Smooth muscle cell (in vitro differentiated cells): Measurements from ENCODE around the gene P4HTM. TPM values are rescaled to one million over a fixed set of nuclear protein-coding genes. Genes with fewer than 3 reads are reported as not detected.

Experiments used
- DNase-seq: peaks from one replicate; lab custom pipeline; 2025; ENCODE audit not compliant: unreplicated experiment; lab: John Stamatoyannopoulos, UW
- H2AFZ ChIP-seq: fragments of 200-600 bp; sonication (generic); 2 replicates; pipeline ENCODE4 v1.6.0; 2016; ENCODE audit warnings: antibody characterized with exemption, low read depth, mild to moderate bottlenecking
- H3F3A ChIP-seq: fragments of 200-600 bp; sonication (generic); 2 replicates; pipeline ENCODE4 v1.6.0; 2017; ENCODE audit warnings: antibody characterized with exemption, low read depth
- H3K27ac ChIP-seq: fragments of 200-600 bp; sonication (generic); 2 replicates; pipeline ENCODE4 v1.5.1; 2016; ENCODE audit warnings: low read depth, mild to moderate bottlenecking
- H3K27me3 ChIP-seq: fragments of 200-600 bp; sonication (generic); 2 replicates; pipeline ENCODE4 v1.6.1; 2016; ENCODE audit warnings: low read depth, mild to moderate bottlenecking
- H3K36me3 ChIP-seq: fragments of 200-600 bp; sonication (generic); 2 replicates; pipeline ENCODE4 v1.5.1; 2016; ENCODE audit warnings: low read depth
- H3K4me1 ChIP-seq: fragments of 200-600 bp; sonication (generic); 2 replicates; pipeline ENCODE4 v1.5.1; 2016; ENCODE audit warnings: low read depth
- H3K4me2 ChIP-seq: fragments of 200-600 bp; sonication (generic); 2 replicates; pipeline ENCODE4 v1.6.0; 2016; ENCODE audit warnings: mild to moderate bottlenecking
- H3K4me3 ChIP-seq: fragments of 200-600 bp; sonication (generic); 2 replicates; pipeline ENCODE4 v1.5.1; 2016; ENCODE audit warnings: mild to moderate bottlenecking
- H3K79me2 ChIP-seq: fragments of 200-600 bp; sonication (generic); 2 replicates; pipeline ENCODE4 v1.6.0; 2016; ENCODE audit warnings: low read depth, mild to moderate bottlenecking
- H3K9ac ChIP-seq: fragments of 200-600 bp; sonication (generic); 2 replicates; pipeline ENCODE4 v1.6.0; 2016; ENCODE audit warnings: low read depth
- H3K9me3 ChIP-seq: fragments of 200-600 bp; sonication (generic); replicated peaks from 2 replicates; pipeline ENCODE4 v1.5.1; 2016; ENCODE audit warnings: low read depth
- H4K20me1 ChIP-seq: fragments of 200-600 bp; sonication (generic); 2 replicates; pipeline ENCODE4 v1.6.0; 2016; ENCODE audit warnings: low read depth
- CTCF ChIP-seq: fragments of 200-600 bp; sonication (generic); IDR thresholded peaks from 2 replicates; pipeline ENCODE4 v1.5.1; 2017; ENCODE audit warnings: borderline replicate concordance, mild to moderate bottlenecking, antibody characterized with exemption; ENCODE audit not compliant: insufficient read depth, poor library complexity, severe bottlenecking
- WGBS: methylation state at CpG from one replicate; pipeline ENCODE4 v1.1.7; 2016; ENCODE audit warnings: low lambda C conversion rate; 5-methylcytosine and 5-hydroxymethylcytosine counted together
- polyA plus RNA-seq: library from polyadenylated mRNA; unstranded; fragments of >200 nt; fragmentation: Nextera tagmentation; extraction: Ambion mirVana; gene quantifications from 2 replicates; pipeline ENCODE4 v1.2.1, GENCODE V29; 2016
- total RNA-seq: library from RNA; depleted of rRNA; stranded (reverse); fragments of >200 nt; gene quantifications from 2 replicates; pipeline ENCODE4 v1.2.3, GENCODE V29; 2014

The P4HTM gene
- total and polyA plus RNA-seq, 2 experiments from 2014 or later = 22.7 to 29.9 TPM

GRCh38 chr3:49005303-49005680, 15.3 kb downstream of the P4HTM start:
- Histone ChIP-seq H3K4me2 (no peak overlapping the region), H3K79me2 (peaks cover 29% of the 10 kb centered on the region), H3K4me1 (peaks cover 12% of the 10 kb centered on the region), H3K9ac (no peak overlapping the region), H3K36me3 (no peaks in the 10 kb centered on the region), H2AFZ (no peak overlapping the region), H3K4me3 (no peak overlapping the region), H3F3A (peaks cover 4% of the 10 kb centered on the region), H3K9me3 (no peaks in the 10 kb centered on the region), H3K27ac (no peak overlapping the region), H3K27me3 (no peaks in the 10 kb centered on the region), H4K20me1 (peaks cover 24% of the 10 kb centered on the region)
- DNase-seq = no peak
- TF ChIP-seq CTCF = no peak
- WGBS = 100% methylated on average over 3 of the region's 3 CpGs

GRCh38 chr3:49005998-49006397, 16.0 kb downstream of the P4HTM start:
- peak overlapping the region; percentile 91 for H3K4me2 ChIP-seq
- H3F3A ChIP-seq = peaks cover 4% of the 10 kb centered on the region
- peak overlapping the region; percentile 66 for H3K4me3 ChIP-seq
- no peaks in the 10 kb centered on the region for H3K9me3 ChIP-seq
- H3K4me1 ChIP-seq = peaks cover 12% of the 10 kb centered on the region
- H4K20me1 ChIP-seq = peaks cover 31% of the 10 kb centered on the region
- peak overlapping the region; percentile 91 for H3K9ac ChIP-seq
- no peak for DNase-seq
- H3K27ac ChIP-seq = peak overlapping the region; percentile 90
- no peaks in the 10 kb centered on the region for H3K36me3 ChIP-seq
- no peaks in the 10 kb centered on the region for H3K27me3 ChIP-seq
- peaks cover 36% of the 10 kb centered on the region for H3K79me2 ChIP-seq
- 91% methylated on average over 5 of the region's 5 CpGs for WGBS
- no peak for TF ChIP-seq CTCF
- no peak overlapping the region for H2AFZ ChIP-seq

- no peak for TF ChIP-seq CTCF
- peaks cover 41% of the 10 kb centered on the region for H3K79me2 ChIP-seq
- peaks cover 37% of the 10 kb centered on the region for H4K20me1 ChIP-seq
- peak overlapping the region; percentile 66 for H3K4me3 ChIP-seq
- no peak overlapping the region for H2AFZ ChIP-seq
- 10% methylated on average over 32 of the region's 32 CpGs for WGBS
- peak overlapping the region; percentile 91 for H3K9ac ChIP-seq
- DNase-seq = no peak
- H3K27ac ChIP-seq = peak overlapping the region; percentile 90
- peak overlapping the region; percentile 91 for H3K4me2 ChIP-seq
- no peaks in the 10 kb centered on the region for H3K27me3 ChIP-seq
- H3F3A ChIP-seq = peaks cover 4% of the 10 kb centered on the region
- H3K4me1 ChIP-seq = peaks cover 12% of the 10 kb centered on the region
- no peaks in the 10 kb centered on the region for H3K9me3 ChIP-seq
- no peaks in the 10 kb centered on the region for H3K36me3 ChIP-seq
Observed at GRCh38 chr3:49006408-49007067, 16.5 kb downstream of the P4HTM start.

GRCh38 chr3:49007068-49007770, 17.2 kb downstream of the P4HTM start, which contains the start of gene WDR6:
Gene WDR6 (plus strand): TSS chr3:49007391. CDS start chr3:49007432, 41 bp downstream.
- DNase-seq = peak; percentile 88
- H4K20me1 ChIP-seq = peaks cover 43% of the 10 kb centered on the region
- H3F3A ChIP-seq = peaks cover 4% of the 10 kb centered on the region
- WGBS = under 1% methylated on average over 59 of the region's 65 CpGs
- H3K27me3 ChIP-seq = no peaks in the 10 kb centered on the region
- H3K4me3 ChIP-seq = peak within 1 kb of the TSS; percentile 66
- H3K36me3 ChIP-seq = no peaks in the 10 kb centered on the region
- H3K9me3 ChIP-seq = no peaks in the 10 kb centered on the region
- H3K4me2 ChIP-seq = peak within 1 kb of the TSS; percentile 91
- peak within 1 kb of the TSS; percentile 91 for H3K9ac ChIP-seq
- H3K4me1 ChIP-seq = peaks cover 12% of the 10 kb centered on the region
- H3K27ac ChIP-seq = peak within 1 kb of the TSS; percentile 90
- peak; percentile 36 for TF ChIP-seq CTCF
- H3K79me2 ChIP-seq = peaks cover 48% of the 10 kb centered on the region
- H2AFZ ChIP-seq = peak within 1 kb of the TSS; percentile 65
